AG04449 (cell line): Measurements from ENCODE around the gene CRACR2A.

ENCODE experiments used
- CTCF ChIA-PET: fragments of 350-600 bp; formaldehyde crosslinking; extraction: SDS; loops from one replicate; lab custom pipeline; 2021; ENCODE audit warnings: antibody characterized with exemption; lab: Yijun Ruan, JAX
- POLR2A ChIA-PET: fragments of 400-600, 350-600 bp; formaldehyde crosslinking; extraction: SDS; loops from one replicate; lab custom pipeline; 2020; ENCODE audit warnings: antibody characterized with exemption, inconsistent platforms; lab: Yijun Ruan, JAX
- DNase-seq: peaks from one replicate; pipeline ENCODE4 v3.0.0-alpha.2; 2010; ENCODE audit warnings: low read depth, low spot score
- H3K4me3 ChIP-seq: 2 replicates; pipeline ENCODE4 v1.5.1; 2011; ENCODE audit warnings: low read depth, mild to moderate bottlenecking, control low read depth, low read length
- TF ChIP-seq, protein P1 (sequence below): IDR thresholded peaks from one replicate; pipeline ENCODE4 v1.5.1; 2011; ENCODE audit warnings: mild to moderate bottlenecking, moderate library complexity, low read length, control low read depth, inconsistent platforms; ENCODE audit not compliant: insufficient read depth; ENCODE audit errors: missing control alignments

CRACR2A gene

DNA sequence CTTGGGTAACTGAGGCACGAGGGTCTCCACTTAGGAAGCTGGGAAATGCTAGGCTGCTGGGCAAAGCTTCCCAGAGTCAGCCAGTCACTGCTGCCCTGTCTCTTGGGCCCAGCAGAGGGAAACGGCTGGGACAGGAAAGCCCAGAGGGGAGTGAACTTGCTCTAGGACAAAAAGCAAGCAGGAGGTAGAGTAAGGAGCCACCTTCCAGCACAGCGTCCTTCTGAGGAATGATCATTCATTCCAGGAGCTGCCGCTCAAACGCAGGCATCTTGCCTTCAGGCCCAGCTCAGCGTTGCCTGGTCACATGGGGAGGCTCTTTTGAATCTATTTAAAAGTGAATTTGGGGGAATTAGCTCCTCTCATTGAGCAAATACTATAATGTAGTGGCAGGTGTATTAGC, 118.6 kb downstream of the CRACR2A start:
- H3K4me3 ChIP-seq = no peak overlapping the region
- CTCF ChIA-PET = no interaction called here
- TF ChIP-seq, protein P1, sequence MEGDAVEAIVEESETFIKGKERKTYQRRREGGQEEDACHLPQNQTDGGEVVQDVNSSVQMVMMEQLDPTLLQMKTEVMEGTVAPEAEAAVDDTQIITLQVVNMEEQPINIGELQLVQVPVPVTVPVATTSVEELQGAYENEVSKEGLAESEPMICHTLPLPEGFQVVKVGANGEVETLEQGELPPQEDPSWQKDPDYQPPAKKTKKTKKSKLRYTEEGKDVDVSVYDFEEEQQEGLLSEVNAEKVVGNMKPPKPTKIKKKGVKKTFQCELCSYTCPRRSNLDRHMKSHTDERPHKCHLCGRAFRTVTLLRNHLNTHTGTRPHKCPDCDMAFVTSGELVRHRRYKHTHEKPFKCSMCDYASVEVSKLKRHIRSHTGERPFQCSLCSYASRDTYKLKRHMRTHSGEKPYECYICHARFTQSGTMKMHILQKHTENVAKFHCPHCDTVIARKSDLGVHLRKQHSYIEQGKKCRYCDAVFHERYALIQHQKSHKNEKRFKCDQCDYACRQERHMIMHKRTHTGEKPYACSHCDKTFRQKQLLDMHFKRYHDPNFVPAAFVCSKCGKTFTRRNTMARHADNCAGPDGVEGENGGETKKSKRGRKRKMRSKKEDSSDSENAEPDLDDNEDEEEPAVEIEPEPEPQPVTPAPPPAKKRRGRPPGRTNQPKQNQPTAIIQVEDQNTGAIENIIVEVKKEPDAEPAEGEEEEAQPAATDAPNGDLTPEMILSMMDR = no peak
- POLR2A ChIA-PET = no interaction called here
- DNase-seq = no peak

DNA sequence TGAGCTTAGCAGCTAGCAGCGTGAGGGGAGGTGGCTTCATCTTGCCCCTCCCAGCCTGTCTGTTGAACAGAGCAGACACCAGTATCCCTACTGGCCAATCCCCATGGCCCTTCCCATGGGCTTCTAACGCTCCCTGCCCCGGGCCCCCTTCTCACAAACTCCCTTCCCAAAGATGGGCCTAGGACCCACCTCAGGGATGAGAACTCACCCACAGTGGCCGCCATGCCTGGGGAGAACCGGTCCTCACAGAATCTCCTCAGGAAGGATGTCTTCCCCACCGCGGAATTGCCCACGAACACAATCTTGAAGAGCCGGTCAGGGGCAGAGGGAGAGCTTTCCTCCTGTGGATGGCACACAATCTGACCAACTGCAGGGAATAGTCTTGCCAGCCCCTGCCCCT, 119.5 kb downstream of the CRACR2A start:
- CTCF ChIA-PET = no interaction called here
- TF ChIP-seq, protein P1 = no peak
- POLR2A ChIA-PET = no interaction called here
- H3K4me3 ChIP-seq = no peak overlapping the region
- no peak for DNase-seq

DNA sequence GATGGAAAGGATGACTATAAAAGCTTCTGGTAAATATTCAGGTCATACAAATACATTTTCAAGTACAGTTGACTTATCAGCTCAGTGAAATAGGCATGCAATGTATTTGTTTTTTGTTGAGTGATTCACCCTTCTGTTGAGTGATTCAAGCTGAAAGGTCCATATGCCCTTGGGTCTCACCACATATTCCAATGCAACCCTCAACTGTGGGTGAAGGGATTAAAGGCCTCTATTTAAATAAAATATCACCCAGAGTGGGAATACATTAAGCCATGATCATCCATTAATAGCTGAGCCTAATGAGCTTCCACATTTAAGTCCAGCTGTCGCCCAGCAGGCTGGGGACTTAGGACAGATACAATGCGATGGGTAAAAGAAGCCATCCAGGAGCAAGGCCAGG, 120.2 kb downstream of the CRACR2A start:
- TF ChIP-seq, protein P1 = no peak
- DNase-seq = no peak
- ChIA-PET CTCF (no interaction called here), POLR2A (no interaction called here)
- H3K4me3 ChIP-seq = no peak overlapping the region

DNA sequence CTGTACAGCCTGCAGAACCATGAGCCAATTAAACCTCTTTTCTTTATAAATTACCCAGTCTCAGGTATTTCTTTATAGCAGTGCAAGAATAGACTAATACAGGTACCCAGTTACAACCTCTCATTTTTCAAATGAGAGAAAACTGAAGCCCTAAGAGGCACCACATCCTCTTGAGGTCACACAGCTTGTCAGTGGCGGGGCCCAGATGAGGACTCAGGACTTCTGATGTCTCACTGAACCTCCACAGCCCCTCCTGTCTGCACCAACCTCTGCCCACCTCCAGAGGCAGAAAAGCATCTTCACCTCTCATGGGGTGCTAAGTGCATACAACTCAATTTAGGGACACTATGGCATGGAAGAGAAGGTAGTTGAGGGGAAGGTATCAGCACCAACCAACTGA, 120.7 kb downstream of the CRACR2A start:
- ChIA-PET CTCF (no interaction called here), POLR2A (no interaction called here)
- TF ChIP-seq, protein P1 = no peak
- H3K4me3 ChIP-seq = no peak overlapping the region
- DNase-seq = no peak

GRCh38 chr12:3631759-3632158, 121.2 kb downstream of the CRACR2A start:
- no peak for DNase-seq
- POLR2A ChIA-PET = no interaction called here
- H3K4me3 ChIP-seq = no peak overlapping the region
- TF ChIP-seq, protein P1 = no peak
- CTCF ChIA-PET = no interaction called here

DNA sequence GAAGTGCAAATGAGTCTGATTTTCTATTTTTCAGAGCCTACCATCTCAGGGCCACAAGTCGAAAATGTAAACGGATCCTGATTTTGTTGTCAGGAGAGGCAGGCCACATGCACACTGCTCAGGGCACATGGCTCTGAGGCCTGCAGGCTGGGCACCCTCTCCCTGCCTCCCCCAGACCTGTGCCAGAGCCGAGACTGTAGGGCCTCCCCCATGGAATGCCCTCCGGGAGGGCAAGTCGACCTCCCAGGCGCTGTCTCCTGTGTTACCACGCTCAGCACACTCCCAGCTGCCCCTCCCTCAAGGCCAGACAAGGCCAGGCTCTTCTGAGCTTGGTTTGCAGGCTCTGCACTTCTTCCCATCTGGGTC, 121.7 kb downstream of the CRACR2A start:
- DNase-seq = no peak
- POLR2A ChIA-PET = no interaction called here
- no peak overlapping the region for H3K4me3 ChIP-seq
- TF ChIP-seq, protein P1 = no peak
- CTCF ChIA-PET = interaction anchor here (1.3 kb wide), 1 partner anchor 331 kb away, joined by 4 read pairs; no protein-coding TSS in a partner anchor
